HCT116 (cell line): Measurements from ENCODE around the gene RPH3AL. TPM values are rescaled to one million over a fixed set of nuclear protein-coding genes. Genes with fewer than 3 reads are reported as not detected.

Experiments used
- ATAC-seq: fragments of 200-7000 bp; cut with Tn5 transposase; 2 replicates; pipeline ENCODE4 v1.9.1; 2020; ENCODE audit warnings: mild to moderate bottlenecking, moderate library complexity
- BruUV-seq: library from RNA; stranded (reverse); fragments of 400-500 nt; replicated peaks from 2 replicates; lab custom pipeline; 2021; lab: Mats Ljungman, UMichigan
- CTCF ChIA-PET: fragments of 300-600 bp; sonication (Branson Sonifier 250); formaldehyde crosslinking; loops from one replicate; lab custom pipeline; 2021; ENCODE audit warnings: antibody characterized with exemption; lab: Charles Lee
- POLR2A ChIA-PET: fragments of 300-600, 350-600 bp; sonication (Branson Sonifier 250); formaldehyde crosslinking; loops from one replicate; lab custom pipeline; 2021; ENCODE audit warnings: antibody characterized with exemption; lab: Charles Lee
- RAD21 ChIA-PET, 2 experiments: fragments of 300-600 bp; sonication (Branson Sonifier 250); formaldehyde crosslinking; loops; one replicate each; lab custom pipeline; 2023; ENCODE audit warnings: low total read pairs in 2 of 2; ENCODE audit not compliant: uncharacterized antibody in 2 of 2, unreplicated experiment in 2 of 2, low non-redundant PET in 1 of 2; lab: Charles Lee
- DNase-seq: peaks from one replicate; pipeline ENCODE4 v3.0.0-alpha.2; 2010; ENCODE audit warnings: low read depth, low spot score
- H2AFZ ChIP-seq: fragments of 200-600 bp; shearing (Covaris generic), sonication (generic); 2 replicates; pipeline ENCODE4 v1.6.1; 2017; ENCODE audit warnings: low read depth, mixed run types, mixed read lengths, antibody characterized with exemption, low read length; ENCODE audit not compliant: poor library complexity, severe bottlenecking
- H3K27ac ChIP-seq: 2 replicates; pipeline ENCODE4 v1.5.1; 2012; ENCODE audit warnings: low read depth, low read length
- H3K27me3 ChIP-seq: fragments of 200-600 bp; sonication (generic); 2 replicates; pipeline ENCODE4 v1.6.1; 2016; ENCODE audit warnings: mixed run types, low read length, mixed read lengths; ENCODE audit not compliant: insufficient read depth
- H3K36me3 ChIP-seq, 2 experiments: fragments of 200-500 bp in 1 of 2; fragments of 200-600 bp in 1 of 2; sonication (Bioruptor generic) in 1 of 2; sonication (generic) in 1 of 2; 2 replicates each; pipeline versions ENCODE4 v1.5.1 to v1.6.1; 2014 to 2016; ENCODE audit warnings: low read length in 2 of 2, inconsistent platforms in 1 of 2, mixed read lengths in 1 of 2, mixed run types in 1 of 2; ENCODE audit not compliant: insufficient read depth in 2 of 2, control insufficient read depth in 1 of 2
- H3K4me1 ChIP-seq, 2 experiments: fragments of 200-600 bp in 1 of 2; sonication (generic) in 1 of 2; 2 replicates each; pipeline versions ENCODE4 v1.5.1 to v1.6.1; 2012 to 2017; ENCODE audit warnings: low read length in 2 of 2, inconsistent platforms in 1 of 2, mild to moderate bottlenecking in 1 of 2, mixed read lengths in 1 of 2, mixed run types in 1 of 2, moderate library complexity in 1 of 2; ENCODE audit not compliant: insufficient read depth in 2 of 2, control insufficient read depth in 1 of 2
- H3K4me2 ChIP-seq: fragments of 200-600 bp; sonication (generic); 2 replicates; pipeline ENCODE4 v1.6.1; 2017; ENCODE audit warnings: mixed run types, low read length, mixed read lengths
- H3K4me3 ChIP-seq, 2 experiments: fragments of 200-600 bp in 1 of 2; sonication (generic) in 1 of 2; replicated peaks in 1 of 2; 2 replicates each; pipeline ENCODE4 v1.5.1; 2011 to 2016; ENCODE audit warnings: low read length in 2 of 2, control low read depth in 1 of 2, low read depth in 1 of 2, mild to moderate bottlenecking in 1 of 2, mixed read lengths in 1 of 2, mixed run types in 1 of 2
- H3K79me2 ChIP-seq: fragments of 200-600 bp; sonication (generic); 2 replicates; pipeline ENCODE4 v1.6.1; 2017; ENCODE audit warnings: mild to moderate bottlenecking, mixed run types, low read length, moderate library complexity, mixed read lengths; ENCODE audit not compliant: insufficient read depth
- H3K9ac ChIP-seq: fragments of 200-600 bp; sonication (generic); 2 replicates; pipeline ENCODE4 v1.6.1; 2016; ENCODE audit warnings: low read length, mixed read lengths
- H3K9me2 ChIP-seq: fragments of 200-600 bp; sonication (generic), shearing (Covaris generic); 2 replicates; pipeline ENCODE4 v1.6.1; 2017; ENCODE audit warnings: mixed run types, mild to moderate bottlenecking, moderate library complexity; ENCODE audit not compliant: insufficient read depth
- H3K9me3 ChIP-seq, 2 experiments: fragments of 200-500 bp in 1 of 2; fragments of 200-600 bp in 1 of 2; sonication (Bioruptor generic) in 1 of 2; sonication (generic) in 1 of 2; 2 replicates each; pipeline ENCODE4 v1.6.1; 2014 to 2017; ENCODE audit warnings: low read length in 2 of 2, mixed read lengths in 2 of 2, inconsistent platforms in 1 of 2, low read depth in 1 of 2, mild to moderate bottlenecking in 1 of 2, mixed run types in 1 of 2, moderate library complexity in 1 of 2; ENCODE audit not compliant: control insufficient read depth in 1 of 2, insufficient read depth in 1 of 2
- H4K20me1 ChIP-seq: fragments of 200-600 bp; sonication (generic), shearing (Covaris generic); 2 replicates; pipeline ENCODE4 v1.6.1; 2017; ENCODE audit warnings: mixed run types, mild to moderate bottlenecking, moderate library complexity; ENCODE audit not compliant: insufficient read depth
- ELF1 ChIP-seq: IDR thresholded peaks from 2 replicates; pipeline ENCODE4 v1.6.1; 2012; ENCODE audit warnings: low read depth, borderline replicate concordance
- FOSL1 ChIP-seq: IDR thresholded peaks from 2 replicates; pipeline ENCODE4 v1.6.1; 2012; ENCODE audit warnings: low read depth
- MAX ChIP-seq: IDR thresholded peaks from 2 replicates; pipeline ENCODE4 v1.6.1; 2012
- POLR2AphosphoS5 ChIP-seq: IDR thresholded peaks from 2 replicates; pipeline ENCODE4 v1.6.1; 2011; ENCODE audit warnings: mild to moderate bottlenecking, low read depth, low read length, moderate library complexity
- RAD21 ChIP-seq: IDR thresholded peaks from 2 replicates; pipeline ENCODE4 v1.6.1; 2012; ENCODE audit warnings: low read depth, mild to moderate bottlenecking
- TCF7L2 ChIP-seq: IDR thresholded peaks from 2 replicates; pipeline ENCODE4 v1.7.0; 2011; ENCODE audit warnings: borderline replicate concordance, inconsistent platforms; ENCODE audit not compliant: insufficient read depth, insufficient read length; ENCODE audit errors: extremely low read depth
- ZFX ChIP-seq: fragments of 450-650 bp; IDR thresholded peaks from 2 replicates; pipeline ENCODE4 v1.6.1; 2017
- intact Hi-C: fragments of 100-400 bp; cut with micrococcal nuclease; formaldehyde crosslinking; loops from 2 replicates; pipeline ENCODE4 v1.10.0; 2022
- total RNA-seq: library from RNA; stranded (reverse); gene quantifications from one replicate; pipeline ENCODE4 v1.2.1, GENCODE V29; 2021; ENCODE audit not compliant: unreplicated experiment
- TF ChIP-seq, protein P1 (sequence below): IDR thresholded peaks from 2 replicates; pipeline ENCODE4 v1.6.1; 2012; ENCODE audit warnings: low read depth

RPH3AL gene
- total RNA-seq, 1 experiment from 2014 or later: 17.0 TPM

GRCh38 chr17:181245-182049 lies 171.2 kb downstream of the RPH3AL start, which contains the start of gene DOC2B (continued):
- TF ChIP-seq, protein P1, sequence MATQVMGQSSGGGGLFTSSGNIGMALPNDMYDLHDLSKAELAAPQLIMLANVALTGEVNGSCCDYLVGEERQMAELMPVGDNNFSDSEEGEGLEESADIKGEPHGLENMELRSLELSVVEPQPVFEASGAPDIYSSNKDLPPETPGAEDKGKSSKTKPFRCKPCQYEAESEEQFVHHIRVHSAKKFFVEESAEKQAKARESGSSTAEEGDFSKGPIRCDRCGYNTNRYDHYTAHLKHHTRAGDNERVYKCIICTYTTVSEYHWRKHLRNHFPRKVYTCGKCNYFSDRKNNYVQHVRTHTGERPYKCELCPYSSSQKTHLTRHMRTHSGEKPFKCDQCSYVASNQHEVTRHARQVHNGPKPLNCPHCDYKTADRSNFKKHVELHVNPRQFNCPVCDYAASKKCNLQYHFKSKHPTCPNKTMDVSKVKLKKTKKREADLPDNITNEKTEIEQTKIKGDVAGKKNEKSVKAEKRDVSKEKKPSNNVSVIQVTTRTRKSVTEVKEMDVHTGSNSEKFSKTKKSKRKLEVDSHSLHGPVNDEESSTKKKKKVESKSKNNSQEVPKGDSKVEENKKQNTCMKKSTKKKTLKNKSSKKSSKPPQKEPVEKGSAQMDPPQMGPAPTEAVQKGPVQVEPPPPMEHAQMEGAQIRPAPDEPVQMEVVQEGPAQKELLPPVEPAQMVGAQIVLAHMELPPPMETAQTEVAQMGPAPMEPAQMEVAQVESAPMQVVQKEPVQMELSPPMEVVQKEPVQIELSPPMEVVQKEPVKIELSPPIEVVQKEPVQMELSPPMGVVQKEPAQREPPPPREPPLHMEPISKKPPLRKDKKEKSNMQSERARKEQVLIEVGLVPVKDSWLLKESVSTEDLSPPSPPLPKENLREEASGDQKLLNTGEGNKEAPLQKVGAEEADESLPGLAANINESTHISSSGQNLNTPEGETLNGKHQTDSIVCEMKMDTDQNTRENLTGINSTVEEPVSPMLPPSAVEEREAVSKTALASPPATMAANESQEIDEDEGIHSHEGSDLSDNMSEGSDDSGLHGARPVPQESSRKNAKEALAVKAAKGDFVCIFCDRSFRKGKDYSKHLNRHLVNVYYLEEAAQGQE: no peak
- peak; percentile 6; the same call in 1 of the 2 replicates for TF ChIP-seq ZFX
- no peak for TF ChIP-seq RAD21
- peak; percentile 66 for TF ChIP-seq POLR2AphosphoS5
- TF ChIP-seq ELF1: no peak
- TF ChIP-seq MAX: peak; percentile 50; the same call in 1 of the 2 replicates
- TF ChIP-seq FOSL1: no peak

DNA sequence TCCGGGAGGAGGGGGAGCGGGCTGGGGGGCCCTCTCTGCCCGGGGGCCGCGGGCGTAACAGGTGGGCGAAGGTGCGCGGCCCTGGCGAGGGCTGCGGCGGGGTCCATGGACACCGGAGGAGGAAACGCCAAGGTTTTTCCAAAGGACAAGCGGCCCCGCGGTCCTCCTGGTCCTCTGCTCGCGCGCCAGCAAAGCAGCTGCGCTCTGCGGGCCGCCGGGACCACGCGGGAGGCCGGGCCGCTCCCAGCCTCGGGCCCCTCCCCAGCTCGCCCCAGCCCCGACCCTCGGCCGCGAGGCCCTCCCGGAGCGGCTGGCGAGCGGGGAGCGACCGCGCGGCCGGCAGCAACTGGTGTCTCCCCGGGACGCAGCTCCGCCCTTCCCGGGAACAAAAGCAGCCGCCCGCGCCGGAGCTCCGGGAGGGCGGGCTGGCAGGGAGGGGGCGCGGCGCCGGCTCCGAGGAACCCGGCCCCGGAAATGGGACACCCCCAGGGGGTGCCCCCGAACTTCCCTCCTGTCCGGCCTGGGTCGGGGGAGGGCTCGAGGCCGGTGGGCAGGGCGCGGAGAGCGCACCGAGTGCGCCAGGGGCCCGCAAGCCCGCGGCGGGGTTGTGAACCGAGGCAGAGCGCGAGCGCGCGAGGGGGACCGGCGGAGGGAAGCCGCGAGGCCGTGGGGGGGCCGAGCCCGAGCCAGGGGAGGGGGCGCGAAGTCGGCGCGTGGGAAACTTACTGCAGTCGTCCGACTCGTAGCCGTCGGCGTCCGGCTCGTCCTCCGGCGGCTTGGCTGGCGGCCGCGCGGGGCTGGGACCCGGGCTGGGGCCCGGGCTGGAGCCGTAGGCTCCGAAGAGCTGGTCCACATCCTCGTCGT lies 172.0 kb downstream of the RPH3AL start:
- POLR2A ChIA-PET: no interaction called here
- Histone ChIP-seq H3K9me2 (no peaks in the 10 kb centered on the region), H3K4me1 (peaks cover 22 to 27% of the 10 kb centered on the region in 2 experiments), H3K79me2 (peaks cover 8% of the 10 kb centered on the region; the same call in 1 of the 2 replicates), H3K27me3 (no peaks in the 10 kb centered on the region), H3K9me3 (no peaks in the 10 kb centered on the region), H3K9ac (peak overlapping the region; percentile 75), H2AFZ (no peak overlapping the region), H3K36me3 (no peaks in the 10 kb centered on the region), H3K4me2 (peak overlapping the region; percentile 86), H3K27ac (peak overlapping the region; percentile 68), H3K4me3 (peak overlapping the region; percentile 46 to 72), H4K20me1 (no peaks in the 10 kb centered on the region)
- RAD21 ChIA-PET: interaction anchor here in 1 of 2 experiments (0.6 kb wide), 1 partner anchor 19 kb away, joined by 3 read pairs; no protein-coding TSS in a partner anchor
- ATAC-seq (peak; percentile 50), DNase-seq (no peak)
- TF ChIP-seq TCF7L2 (peak; percentile 73), ZFX (peak; percentile 50; the same call in 1 of the 2 replicates), POLR2AphosphoS5 (no peak)
- no TSS peak for BruUV-seq
- intact Hi-C loops: no loop called here
- CTCF ChIA-PET: no interaction called here
